K562 (cell line): ENCODE data around the gene SRPK2. TPM values are rescaled to one million over a fixed set of nuclear protein-coding genes. Genes with fewer than 3 reads are reported as not detected.

Source experiments
- ATAC-seq: fragments of 200-7000 bp; cut with Tn5 transposase; 3 replicates; pipeline ENCODE4 v1.9.1; 2020; ENCODE audit warnings: moderate library complexity
- BruUV-seq: library from RNA; stranded (reverse); fragments of 400-500 nt; replicated peaks from 2 replicates; lab custom pipeline; 2021; lab: Mats Ljungman, UMichigan
- CTCF ChIA-PET: fragments of 300-600 bp; formaldehyde crosslinking; extraction: SDS; loops from one replicate; lab custom pipeline; 2021; ENCODE audit warnings: low intra/inter-chr PET ratio; lab: Yijun Ruan, JAX
- POLR2A ChIA-PET: fragments of 300-600, 350-650 bp; sonication (Branson Sonifier 250); formaldehyde crosslinking; extraction: SDS; loops from one replicate; lab custom pipeline; 2021; ENCODE audit warnings: antibody characterized with exemption, inconsistent platforms; lab: Yijun Ruan, JAX
- DNase-seq, 4 experiments: peaks; one replicate each; pipeline versions ENCODE4 v3.0.0 to v3.0.0-alpha.2; 2011 to 2018; ENCODE audit warnings: low spot score in 3 of 4, mixed read lengths in 3 of 4; ENCODE audit errors: extremely low read depth in 1 of 4
- FAIRE-seq: peaks from 2 replicates; lab custom pipeline; 2011; peaks lifted over from hg19 to GRCh38; lab: Jason Lieb, UNC
- H2AFZ ChIP-seq: 2 replicates; pipeline ENCODE4 v1.6.0; 2011; ENCODE audit warnings: low read depth, low read length, control low read depth, inconsistent platforms
- H3K27ac ChIP-seq: fragments of 200-600 bp; 3 replicates; pipeline ENCODE4 v1.8.0; 2011; ENCODE audit warnings: low read depth, mild to moderate bottlenecking, control low read depth, inconsistent platforms, low read length, moderate library complexity, mixed read lengths; ENCODE audit errors: extremely low read depth
- H3K27me3 ChIP-seq, 2 experiments: fragments of 300-600 bp in 1 of 2; 2 replicates in 1 of 2; 3 replicates in 1 of 2; pipeline versions ENCODE4 v1.6.0 to v1.8.0; 2011; ENCODE audit warnings: inconsistent platforms in 2 of 2, low read length in 2 of 2, mild to moderate bottlenecking in 1 of 2, mixed read lengths in 1 of 2, moderate library complexity in 1 of 2; ENCODE audit not compliant: control insufficient read depth in 2 of 2, insufficient read depth in 2 of 2
- H3K36me3 ChIP-seq: fragments of 300-600 bp; 3 replicates; pipeline ENCODE4 v1.8.0; 2011; ENCODE audit warnings: mild to moderate bottlenecking, low read length, inconsistent platforms; ENCODE audit not compliant: control insufficient read depth, insufficient read depth
- H3K4me1 ChIP-seq, 2 experiments: fragments of 200-600 bp in 1 of 2; replicated peaks in 1 of 2; 2 replicates in 1 of 2; 3 replicates in 1 of 2; pipeline versions ENCODE4 v1.5.1 to v1.8.0; 2011; ENCODE audit warnings: inconsistent platforms in 2 of 2, low read length in 2 of 2, mild to moderate bottlenecking in 1 of 2, mixed read lengths in 1 of 2, moderate library complexity in 1 of 2; ENCODE audit not compliant: control insufficient read depth in 2 of 2, insufficient read depth in 2 of 2
- H3K4me2 ChIP-seq: 2 replicates; pipeline ENCODE4 v1.6.1; 2011; ENCODE audit warnings: low read length, control low read depth, inconsistent platforms, mixed read lengths; ENCODE audit not compliant: insufficient read depth
- H3K4me3 ChIP-seq: fragments of 200-600 bp; sonication (generic), shearing (Covaris generic); 2 replicates; pipeline ENCODE4 v1.5.1; 2016; ENCODE audit warnings: control low read depth, inconsistent platforms
- H3K79me2 ChIP-seq: fragments of 200-600 bp; 3 replicates; pipeline ENCODE4 v1.8.0; 2011; ENCODE audit warnings: low read length, inconsistent platforms; ENCODE audit not compliant: control insufficient read depth, insufficient read depth
- H3K9ac ChIP-seq, 2 experiments: 2 replicates each; pipeline versions ENCODE4 v1.6.0 to v1.6.1; 2011; ENCODE audit warnings: low read depth in 2 of 2, low read length in 2 of 2, control low read depth in 1 of 2, inconsistent platforms in 1 of 2, mild to moderate bottlenecking in 1 of 2, mixed read lengths in 1 of 2; ENCODE audit not compliant: insufficient read depth in 1 of 2
- H3K9me1 ChIP-seq: one replicate; pipeline ENCODE4 v1.6.0; 2011; ENCODE audit warnings: inconsistent platforms, mild to moderate bottlenecking, low read length, moderate library complexity; ENCODE audit not compliant: control insufficient read depth, insufficient read depth
- H3K9me3 ChIP-seq: replicated peaks from 2 replicates; pipeline ENCODE4 v1.5.1; 2011; ENCODE audit warnings: low read depth, low read length, inconsistent platforms; ENCODE audit not compliant: control insufficient read depth, insufficient read depth
- H4K20me1 ChIP-seq: replicated peaks from 2 replicates; pipeline ENCODE4 v1.6.1; 2011; ENCODE audit warnings: low read length, inconsistent platforms, mixed read lengths; ENCODE audit not compliant: control insufficient read depth, insufficient read depth
- CBX3 ChIP-seq, 2 experiments: IDR thresholded peaks; 1 replicate in 1 of 2; 2 replicates in 1 of 2; pipeline ENCODE4 v1.6.1; 2012; ENCODE audit warnings: inconsistent platforms in 2 of 2, low read length in 2 of 2, borderline replicate concordance in 1 of 2, control low read depth in 1 of 2
- CTBP1 ChIP-seq: fragments of 450-650 bp; IDR thresholded peaks from 2 replicates; pipeline ENCODE4 v1.6.1; 2016; ENCODE audit warnings: borderline replicate concordance
- ESRRB ChIP-seq: fragments of 250-450 bp; sonication (Bioruptor Pico); IDR thresholded peaks from 2 replicates; pipeline ENCODE4 v1.5.0; 2020; ENCODE audit warnings: mild to moderate bottlenecking, moderate library complexity, borderline replicate concordance
- GABPB1 ChIP-seq: sonication (generic); formaldehyde crosslinking; IDR thresholded peaks from 2 replicates; pipeline ENCODE4 v1.8.0; 2022; ENCODE audit warnings: mild to moderate bottlenecking, missing genetic modification reagents
- HDAC1 ChIP-seq, 2 experiments: fragments of 450-650 bp; IDR thresholded peaks; 2 replicates each; pipeline ENCODE4 v1.6.1; 2016 to 2017; ENCODE audit warnings: inconsistent platforms in 1 of 2, mild to moderate bottlenecking in 1 of 2, moderate library complexity in 1 of 2
- MTF1 ChIP-seq: fragments of 250-450 bp; sonication (Bioruptor Pico); IDR thresholded peaks from 2 replicates; pipeline ENCODE4 v1.9.0; 2021; ENCODE audit warnings: moderate library complexity, mild to moderate bottlenecking, inconsistent platforms, borderline replicate concordance
- NR4A1 ChIP-seq, 2 experiments: fragments of 250-450 bp in 1 of 2; fragments of 450-650 bp in 1 of 2; sonication (Bioruptor Pico) in 1 of 2; IDR thresholded peaks; 2 replicates each; pipeline versions ENCODE4 v1.4.0 to v1.6.1; 2016 to 2020; ENCODE audit warnings: mild to moderate bottlenecking in 2 of 2, missing compliant biosample characterization in 1 of 2, missing genetic modification characterization in 1 of 2, moderate library complexity in 1 of 2
- PKNOX1 ChIP-seq: fragments of 450-650 bp; IDR thresholded peaks from 2 replicates; pipeline ENCODE4 v1.6.1; 2016
- RBFOX2 ChIP-seq: fragments of 200-400 bp; formaldehyde crosslinking; IDR thresholded peaks from 2 replicates; pipeline ENCODE4 v1.6.1; 2017; ENCODE audit warnings: low read depth, mild to moderate bottlenecking, low read length, moderate library complexity
- RBM34 ChIP-seq: fragments of 200-400 bp; formaldehyde crosslinking; IDR thresholded peaks from 2 replicates; pipeline ENCODE4 v1.6.1; 2018; ENCODE audit warnings: low read length, borderline replicate concordance; ENCODE audit not compliant: insufficient read depth
- ZFX ChIP-seq: sonication (generic); formaldehyde crosslinking; IDR thresholded peaks from 2 replicates; pipeline ENCODE4 v1.8.0; 2022; ENCODE audit warnings: mild to moderate bottlenecking, missing genetic modification reagents, moderate library complexity
- ZNF316 ChIP-seq: fragments of 450-650 bp; IDR thresholded peaks from 2 replicates; pipeline ENCODE4 v1.6.1; 2016
- ZNF395 ChIP-seq: fragments of 200-800 bp; sonication (Bioruptor generic); IDR thresholded peaks from 2 replicates; pipeline ENCODE4 v1.6.1; 2017; ENCODE audit warnings: missing genetic modification characterization, missing compliant biosample characterization
- ZNF586 ChIP-seq: fragments of 450-650 bp; formaldehyde crosslinking; conservative IDR thresholded peaks from 2 replicates; pipeline ENCODE4 v1.4.0; 2020; ENCODE audit warnings: mild to moderate bottlenecking, moderate library complexity
- ZSCAN29 ChIP-seq: fragments of 450-650 bp; IDR thresholded peaks from 2 replicates; pipeline ENCODE4 v1.6.1; 2017
- WGBS: fragments of 100-300 bp; shearing (Covaris generic); methylation state at CpG from one replicate; pipeline ENCODE4 v1.1.6; 2016; ENCODE audit warnings: low coverage, mixed read lengths; ENCODE audit not compliant: insufficient coverage; ENCODE audit errors: missing lambda C conversion rate; 5-methylcytosine and 5-hydroxymethylcytosine counted together
- in situ Hi-C: fragments of 300-500 bp; cut with MboI; formaldehyde crosslinking; loops from 4 replicates; pipeline ENCODE4 v1.15.0; 2018; ENCODE audit warnings: inconsistent platforms, mixed read lengths
- intact Hi-C: fragments of 100-400 bp; cut with micrococcal nuclease; formaldehyde crosslinking; loops from 2 replicates; pipeline ENCODE4 v1.14.2; 2022
- polyA plus RNA-seq, 8 experiments: library from polyadenylated mRNA; depleted of rRNA in 4 of 8; stranded (reverse) in 5 of 8; unstranded in 3 of 8; fragments of >200 nt; fragmentation: Nextera tagmentation in 2 of 8; fragmentation: Illumina TruSeq in 1 of 8; extraction: Ambion mirVana in 2 of 8; extraction: Trizol in 1 of 8; gene quantifications; 2 replicates each; pipeline versions ENCODE4 v1.2.1 to v1.2.3, GENCODE V29; 2011 to 2014; ENCODE audit warnings: inconsistent platforms in 1 of 8, missing spikeins in 1 of 8
- total RNA-seq, 7 experiments: library from RNA; depleted of rRNA in 6 of 7; stranded (reverse); fragments of >200 nt in 6 of 7; fragmentation: Illumina TruSeq in 2 of 7; extraction: Trizol in 2 of 7; gene quantifications; 2 replicates each; pipeline versions ENCODE4 v1.2.1 to v1.2.3, GENCODE V29; 2011 to 2021; ENCODE audit warnings: low replicate concordance in 1 of 7
- TF ChIP-seq, protein P1 (sequence below): fragments of 450-650 bp; IDR thresholded peaks from one replicate; pipeline ENCODE4 v1.6.1; 2018; ENCODE audit warnings: mild to moderate bottlenecking, moderate library complexity; ENCODE audit not compliant: partially characterized antibody

The SRPK2 gene
- total and polyA plus RNA-seq, 9 of the 15 experiments (the other 6 are each of a cell fraction or from before 2014, with no cell fraction given), result 21.5 to 44.7 (median 33.3) TPM

- TF ChIP-seq ZSCAN29, result no peak
- TF ChIP-seq ZNF586 (CRISPR knock-in tag), result no peak
- TF ChIP-seq HDAC1 (IDR thresholded peaks at IDR 0.05), result 0 out of 4 replicates have a peak, but pooled peaks of 1 of the 2 experiments have one; percentile 6
- TF ChIP-seq ZFX (CRISPR knock-in tag), result peak; percentile 22; the same call in 1 of the 2 replicates
- TF ChIP-seq MTF1 (CRISPR knock-in tag), result no peak
Measured at GRCh38 chr7:105352901-105353668, 35.6 kb downstream of the SRPK2 start (continued).

DNA sequence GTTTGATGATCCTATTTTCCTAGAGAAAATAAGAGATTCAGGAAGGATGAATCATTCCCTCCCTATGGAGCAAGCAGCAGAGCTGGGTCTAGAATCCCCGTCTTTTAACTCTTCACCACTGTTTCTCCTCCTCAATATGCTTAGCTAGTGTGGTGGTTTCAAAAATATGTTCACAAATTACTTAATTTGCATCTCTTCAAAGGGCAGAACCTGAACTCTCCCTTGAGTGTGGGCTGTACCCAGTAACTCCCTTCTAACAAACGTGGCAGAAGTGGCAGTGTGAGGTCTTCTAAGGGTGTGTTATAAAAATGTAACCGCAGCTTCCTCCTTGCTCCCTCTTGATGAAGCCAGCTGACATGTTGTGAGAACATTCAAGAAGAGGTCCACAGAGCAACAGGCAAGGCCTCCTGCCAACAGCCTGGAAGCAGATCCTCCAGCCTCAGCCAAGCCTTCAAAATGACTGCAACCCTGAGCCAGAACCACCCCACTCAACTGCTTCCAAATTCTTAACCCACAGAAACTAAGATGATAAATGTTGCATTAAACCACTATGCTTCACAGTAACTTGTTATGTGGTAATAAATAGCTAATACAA, 36.6 kb downstream of the SRPK2 start:
- no peak for DNase-seq
- H2AFZ ChIP-seq, result no peak overlapping the region
- H3K4me1 ChIP-seq, result peaks cover 13 to 24% of the 10 kb centered on the region in 2 experiments
- H3K79me2 ChIP-seq, result peaks cover 65% of the 10 kb centered on the region
- H3K36me3 ChIP-seq, result no peaks in the 10 kb centered on the region
- BruUV-seq, result no TSS peak
- no peaks in the 10 kb centered on the region for H3K9me3 ChIP-seq
- no peak overlapping the region for H3K4me3 ChIP-seq
- H3K9me1 ChIP-seq, result peaks cover 9% of the 10 kb centered on the region
- ChIA-PET CTCF (interaction anchor here (0.6 to 0.7 kb wide), 2 partner anchors 242 to 1592 kb away, joined by 3 to 4 read pairs; no protein-coding TSS in a partner anchor), POLR2A (interaction anchor here (1.8 to 1.9 kb wide), 2 partner anchors 11 to 25 kb away, joined by 5 to 7 read pairs; no protein-coding TSS in a partner anchor)
- no peak overlapping the region for H3K9ac ChIP-seq
- WGBS, result 62% methylated on average over 3 of the region's 3 CpGs
- H4K20me1 ChIP-seq, result peaks cover 16% of the 10 kb centered on the region
- intact Hi-C loops (no loop called here), in situ Hi-C loops (no loop called here)
- no peak for ATAC-seq
- no peak overlapping the region for H3K27ac ChIP-seq
- no peak for FAIRE-seq
- H3K4me2 ChIP-seq, result no peak overlapping the region
- H3K27me3 ChIP-seq, result no peaks in the 10 kb centered on the region
- TF ChIP-seq NR4A1 (CRISPR knock-in tag; IDR thresholded peaks at IDR 0.05) (no peak), NR4A1 (tag; IDR thresholded peaks at IDR 0.05) (no peak), RBFOX2 (no peak), CBX3 (IDR thresholded peaks at IDR 0.05; ENCODE audit: borderline replicate concordance in 1 of 2, low read length in 2 of 2) (no peak), ZNF316 (no peak), ZNF395 (CRISPR knock-in tag) (no peak), GABPB1 (CRISPR knock-in tag) (0 out of 2 replicates have a peak, but pooled peaks have one; percentile 15), ESRRB (CRISPR knock-in tag) (no peak), CTBP1 (no peak), PKNOX1 (peak; percentile 24; the same call in 1 of the 2 replicates), RBM34 (no peak)
- TF ChIP-seq, protein P1, sequence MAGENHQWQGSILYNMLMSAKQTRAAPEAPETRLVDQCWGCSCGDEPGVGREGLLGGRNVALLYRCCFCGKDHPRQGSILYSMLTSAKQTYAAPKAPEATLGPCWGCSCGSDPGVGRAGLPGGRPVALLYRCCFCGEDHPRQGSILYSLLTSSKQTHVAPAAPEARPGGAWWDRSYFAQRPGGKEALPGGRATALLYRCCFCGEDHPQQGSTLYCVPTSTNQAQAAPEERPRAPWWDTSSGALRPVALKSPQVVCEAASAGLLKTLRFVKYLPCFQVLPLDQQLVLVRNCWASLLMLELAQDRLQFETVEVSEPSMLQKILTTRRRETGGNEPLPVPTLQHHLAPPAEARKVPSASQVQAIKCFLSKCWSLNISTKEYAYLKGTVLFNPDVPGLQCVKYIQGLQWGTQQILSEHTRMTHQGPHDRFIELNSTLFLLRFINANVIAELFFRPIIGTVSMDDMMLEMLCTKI, result no peak
